ENCODE measurements around the gene TIAM1. TPM values are rescaled to one million over a fixed set of nuclear protein-coding genes. Genes with fewer than 3 reads are reported as not detected.

The TIAM1 gene
- polyA plus RNA-seq, 2 of the 4 experiments (the other 2 are of a cell fraction) = 0.23 to 0.40 TPM

DNA sequence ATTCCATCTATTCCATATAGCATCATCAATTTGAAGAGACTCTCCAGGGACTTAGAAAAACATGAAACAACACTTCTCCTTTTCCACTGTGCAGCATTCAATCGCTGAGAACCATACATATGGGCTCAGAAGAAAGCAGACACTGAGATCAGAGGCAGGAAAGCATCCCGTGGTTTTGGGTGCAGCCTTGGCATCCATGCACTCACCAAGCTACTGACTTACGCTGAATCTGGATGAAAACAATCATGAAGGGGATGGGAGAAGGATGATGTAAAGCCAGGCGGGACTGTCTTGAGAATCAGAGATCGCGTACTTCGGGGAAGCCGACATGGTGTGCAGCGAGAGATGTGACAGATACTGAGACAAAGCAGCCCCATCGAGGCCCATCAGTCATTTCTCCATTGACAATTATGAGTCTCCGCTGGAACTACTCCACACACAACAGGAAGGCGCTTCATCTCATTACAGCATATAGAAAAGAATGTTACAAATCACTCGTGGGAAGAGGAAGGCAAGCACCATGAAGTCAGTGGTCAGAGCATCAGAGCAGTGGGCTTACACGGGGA is 2.3 kb upstream of the TIAM1 start:
- DNase-seq (ENCODE audit: low read depth in 1 of 2, low spot score in 1 of 2) (no peak), FAIRE-seq (no peak), ATAC-seq (no peak)
- WGBS (ENCODE audit: missing lambda C conversion rate) = 39% methylated on average over 14 of the region's 14 CpGs
- Histone ChIP-seq H3K4me1 (no peaks in the 10 kb centered on the region), H3K27ac (no peak overlapping the region), H3K4me2 (no peak overlapping the region), H3K9me3 (no peaks in the 10 kb centered on the region), H3K4me3 (no peak overlapping the region)
- TF ChIP-seq NFE2L2 (conservative IDR thresholded peaks at IDR 0.05; ENCODE audit: low read length) = no peak
- TF ChIP-seq TP53 (CRISPR knock-in tag; IDR thresholded peaks at IDR 0.05) = no peak
- no peak for TF ChIP-seq POLR2AphosphoS2 (conservative IDR thresholded peaks at IDR 0.05; ENCODE audit: low read length)
- no peak for TF ChIP-seq HOXA7 (CRISPR knock-in tag; IDR thresholded peaks at IDR 0.05)
- no peak for TF ChIP-seq EHMT2 (IDR thresholded peaks at IDR 0.05; ENCODE audit: low read depth)
- TF ChIP-seq, protein P1, sequence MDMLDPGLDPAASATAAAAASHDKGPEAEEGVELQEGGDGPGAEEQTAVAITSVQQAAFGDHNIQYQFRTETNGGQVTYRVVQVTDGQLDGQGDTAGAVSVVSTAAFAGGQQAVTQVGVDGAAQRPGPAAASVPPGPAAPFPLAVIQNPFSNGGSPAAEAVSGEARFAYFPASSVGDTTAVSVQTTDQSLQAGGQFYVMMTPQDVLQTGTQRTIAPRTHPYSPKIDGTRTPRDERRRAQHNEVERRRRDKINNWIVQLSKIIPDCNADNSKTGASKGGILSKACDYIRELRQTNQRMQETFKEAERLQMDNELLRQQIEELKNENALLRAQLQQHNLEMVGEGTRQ (IDR thresholded peaks at IDR 0.05) = no peak
- TF ChIP-seq NR3C1 (IDR thresholded peaks at IDR 0.05) = no peak
- TF ChIP-seq FOSB (CRISPR knock-in tag; IDR thresholded peaks at IDR 0.05) = no peak
- TF ChIP-seq RAD21 (conservative IDR thresholded peaks at IDR 0.05 in 1 of 2, IDR thresholded peaks at IDR 0.05 in 1 of 2) = no peak
- TF ChIP-seq ZNF302 (CRISPR knock-in tag; IDR thresholded peaks at IDR 0.05) = no peak
- no peak for TF ChIP-seq KDM5A (IDR thresholded peaks at IDR 0.05)
- ChIA-PET CTCF (interaction anchor here (0.9 to 2.6 kb wide), 6 partner anchors 14 to 234 kb away, joined by 3 to 16 read pairs (median 6); no protein-coding TSS in a partner anchor), POLR2A (no interaction called here)

- TF ChIP-seq ZNF302 (CRISPR knock-in tag; IDR thresholded peaks at IDR 0.05) (no peak), SREBF2 (IDR thresholded peaks at IDR 0.05) (no peak), EHMT2 (IDR thresholded peaks at IDR 0.05; ENCODE audit: low read depth) (no peak)
- H3K9me3 ChIP-seq = no peaks in the 10 kb centered on the region
- H3K4me3 ChIP-seq = no peak overlapping the region
- DNase-seq (ENCODE audit: low read depth in 1 of 2, low spot score in 1 of 2) (no peak), FAIRE-seq (no peak), ATAC-seq (no peak)
- no peaks in the 10 kb centered on the region for H3K4me1 ChIP-seq
- ChIA-PET POLR2A (no interaction called here), CTCF (no interaction called here)
- H3K4me2 ChIP-seq = no peak overlapping the region
- no peak overlapping the region for H3K27ac ChIP-seq
- 43% methylated on average over 2 of the region's 2 CpGs for WGBS (ENCODE audit: missing lambda C conversion rate)
Measured at GRCh38 chr21:31345136-31345535, 1.1 kb upstream of the TIAM1 start.

GRCh38 chr21:31343030-31343510 is 991 bp downstream of the TIAM1 start:
- 6% methylated on average over 2 of the region's 2 CpGs for WGBS (ENCODE audit: missing lambda C conversion rate)
- POLR2A ChIA-PET = no interaction called here
- H3K9me3 ChIP-seq = no peaks in the 10 kb centered on the region
- no peak overlapping the region for H3K4me3 ChIP-seq
- no peak overlapping the region for H3K4me2 ChIP-seq
- CTCF ChIA-PET = interaction anchor here (0.8 to 2.0 kb wide), 4 partner anchors 13 to 260 kb away, joined by 3 to 12 read pairs (median 4); no protein-coding TSS in a partner anchor
- no peak for FAIRE-seq
- no peak overlapping the region for H3K27ac ChIP-seq
- no peak for ATAC-seq
- no peak for DNase-seq (ENCODE audit: low read depth in 1 of 2, low spot score in 1 of 2)
- no peaks in the 10 kb centered on the region for H3K4me1 ChIP-seq
- TF ChIP-seq JUN (IDR thresholded peaks at IDR 0.05) (no peak), FOSB (CRISPR knock-in tag; IDR thresholded peaks at IDR 0.05) (no peak), CHD4 (IDR thresholded peaks at IDR 0.05; ENCODE audit: borderline replicate concordance) (no peak), TP53 (CRISPR knock-in tag; IDR thresholded peaks at IDR 0.05) (no peak), RNF2 (IDR thresholded peaks at IDR 0.05; ENCODE audit: borderline replicate concordance, low read depth) (no peak), HES2 (IDR thresholded peaks at IDR 0.05) (no peak)

DNA sequence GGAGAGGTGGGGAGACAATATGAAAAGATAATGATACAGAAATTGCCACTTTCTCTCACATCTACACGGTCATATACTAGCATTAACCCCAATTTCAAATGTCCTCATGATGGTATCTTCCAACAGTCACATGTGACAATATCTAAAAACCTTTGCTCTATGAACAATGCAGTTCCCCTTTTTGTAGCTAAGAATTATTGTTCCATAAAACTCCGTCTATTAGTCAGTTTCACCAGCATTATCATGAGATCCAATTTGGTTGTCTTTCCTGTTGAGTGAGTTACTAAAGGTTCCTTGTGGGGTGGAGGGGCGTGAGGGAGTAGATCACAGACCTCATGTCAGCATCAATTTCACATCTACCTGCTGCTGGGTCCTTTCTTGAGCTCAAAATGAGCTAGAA is 1.7 kb downstream of the TIAM1 start:
- no peak for FAIRE-seq
- no peaks in the 10 kb centered on the region for H3K9me3 ChIP-seq
- no peak overlapping the region for H3K4me3 ChIP-seq
- no peak for DNase-seq (ENCODE audit: low read depth in 1 of 2, low spot score in 1 of 2)
- CTCF ChIA-PET = interaction anchor here (0.8 to 2.0 kb wide), 3 partner anchors 13 to 261 kb away, joined by 4 to 12 read pairs (median 4); no protein-coding TSS in a partner anchor
- H3K4me2 ChIP-seq = no peak overlapping the region
- WGBS (ENCODE audit: missing lambda C conversion rate) = 7% methylated on average over 3 of the region's 3 CpGs
- TF ChIP-seq, protein P2, sequence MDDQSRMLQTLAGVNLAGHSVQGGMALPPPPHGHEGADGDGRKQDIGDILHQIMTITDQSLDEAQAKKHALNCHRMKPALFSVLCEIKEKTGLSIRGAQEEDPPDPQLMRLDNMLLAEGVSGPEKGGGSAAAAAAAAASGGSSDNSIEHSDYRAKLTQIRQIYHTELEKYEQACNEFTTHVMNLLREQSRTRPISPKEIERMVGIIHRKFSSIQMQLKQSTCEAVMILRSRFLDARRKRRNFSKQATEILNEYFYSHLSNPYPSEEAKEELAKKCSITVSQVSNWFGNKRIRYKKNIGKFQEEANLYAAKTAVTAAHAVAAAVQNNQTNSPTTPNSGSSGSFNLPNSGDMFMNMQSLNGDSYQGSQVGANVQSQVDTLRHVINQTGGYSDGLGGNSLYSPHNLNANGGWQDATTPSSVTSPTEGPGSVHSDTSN (IDR thresholded peaks at IDR 0.05) = no peak
- no peak for TF ChIP-seq HES2 (IDR thresholded peaks at IDR 0.05)
- no peak for TF ChIP-seq EHF (CRISPR knock-in tag; IDR thresholded peaks at IDR 0.05)
- TF ChIP-seq MAZ (IDR thresholded peaks at IDR 0.05; ENCODE audit: borderline replicate concordance, low read depth, low read length) = no peak
- POLR2A ChIA-PET = no interaction called here
- no peaks in the 10 kb centered on the region for H3K4me1 ChIP-seq
- no peak for ATAC-seq
- H3K27ac ChIP-seq = no peak overlapping the region
